Ecto neural progenitor cell (in vitro differentiated cells): ENCODE results near the gene ZMYND11.

ENCODE experiments used
- DNase-seq: peaks from one replicate; pipeline ENCODE4 v3.0.0-alpha.2; 2018; ENCODE audit warnings: low spot score

ZMYND11 gene

GRCh38 chr10:200405-200804, 65.2 kb downstream of the ZMYND11 start:
- no peak for DNase-seq

GRCh38 chr10:201328-201771, 66.1 kb downstream of the ZMYND11 start:
- DNase-seq: no peak

- no peak for DNase-seq
Measured at GRCh38 chr10:208616-209015, 73.4 kb downstream of the ZMYND11 start.

GRCh38 chr10:209357-209756, 74.1 kb downstream of the ZMYND11 start:
- no peak for DNase-seq

GRCh38 chr10:210297-210696, 75.0 kb downstream of the ZMYND11 start:
- DNase-seq: no peak

- DNase-seq: no peak
Measured at GRCh38 chr10:215444-215843, 80.2 kb downstream of the ZMYND11 start.

- DNase-seq: no peak
Measured at GRCh38 chr10:218798-219197, 83.5 kb downstream of the ZMYND11 start.

GRCh38 chr10:219731-220472, 84.6 kb downstream of the ZMYND11 start:
- DNase-seq: no peak

- DNase-seq: no peak
Measured at GRCh38 chr10:224571-224970, 89.3 kb downstream of the ZMYND11 start.

GRCh38 chr10:226018-226417, 90.8 kb downstream of the ZMYND11 start:
- no peak for DNase-seq

GRCh38 chr10:227014-227413, 91.8 kb downstream of the ZMYND11 start:
- DNase-seq: no peak

- DNase-seq: no peak
Measured at GRCh38 chr10:228366-228765, 93.1 kb downstream of the ZMYND11 start.

GRCh38 chr10:230758-231157, 95.5 kb downstream of the ZMYND11 start:
- no peak for DNase-seq

- no peak for DNase-seq
Measured at GRCh38 chr10:232061-232460, 96.8 kb downstream of the ZMYND11 start.

- DNase-seq: no peak
Measured at GRCh38 chr10:232878-233277, 97.6 kb downstream of the ZMYND11 start.

GRCh38 chr10:234708-235406, 99.6 kb downstream of the ZMYND11 start:
- no peak for DNase-seq

GRCh38 chr10:235915-236314, 100.7 kb downstream of the ZMYND11 start:
- DNase-seq: no peak

- no peak for DNase-seq
Measured at GRCh38 chr10:239109-239508, 103.9 kb downstream of the ZMYND11 start.

- no peak for DNase-seq
Measured at GRCh38 chr10:241451-241850, 106.2 kb downstream of the ZMYND11 start.

- no peak for DNase-seq
Measured at GRCh38 chr10:241966-242643, 106.8 kb downstream of the ZMYND11 start.

- DNase-seq: no peak
Measured at GRCh38 chr10:244227-244626, 109.0 kb downstream of the ZMYND11 start.

- DNase-seq: no peak
Measured at GRCh38 chr10:246431-246830, 111.2 kb downstream of the ZMYND11 start.

GRCh38 chr10:247480-247879, 112.2 kb downstream of the ZMYND11 start:
- no peak for DNase-seq
